HG02840 (cell line): ENCODE results near the gene PUS1.

Source experiments
- ATAC-seq: cut with Tn5 transposase; IDR thresholded peaks from one replicate; pipeline ENCODE4 v1.9.1; 2021; ENCODE audit warnings: mild to moderate bottlenecking, moderate library complexity, moderate number of reproducible peaks; ENCODE audit not compliant: unreplicated experiment, low FRiP score

The PUS1 gene

DNA sequence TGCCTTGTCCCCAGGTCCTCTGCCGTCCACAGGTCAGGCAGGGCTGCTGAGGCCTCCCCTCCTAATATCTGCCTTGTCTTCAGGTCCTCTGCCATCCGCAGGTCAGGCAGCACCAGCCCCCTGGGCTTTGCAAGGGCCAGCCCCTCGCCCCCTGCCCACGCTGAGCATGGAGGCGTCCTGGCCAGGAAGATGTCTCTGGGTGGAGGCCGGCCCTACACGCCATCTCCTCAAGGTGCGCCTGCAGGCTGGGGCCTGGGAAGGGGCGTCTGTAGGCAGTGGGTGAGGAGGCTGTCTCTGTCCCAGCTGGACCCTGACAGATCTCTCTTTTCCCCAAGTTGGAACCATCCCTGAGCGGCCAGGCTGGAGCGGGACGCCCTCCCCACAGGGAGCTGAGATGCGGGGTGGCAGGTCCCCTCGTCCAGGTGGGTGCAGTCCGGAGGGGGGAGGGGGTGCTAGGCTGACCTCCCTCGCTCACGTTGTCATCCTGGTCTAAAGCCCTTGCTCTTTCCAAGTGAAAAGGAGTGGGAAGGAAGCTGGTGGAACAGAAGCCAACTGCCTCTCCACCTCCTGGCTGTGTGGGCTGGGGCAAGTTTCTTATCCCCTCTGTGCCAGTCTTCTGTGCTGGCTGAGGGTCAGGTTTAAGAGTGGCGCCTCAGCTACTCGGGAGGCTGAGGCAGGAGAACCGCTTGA lies 13.9 kb upstream of the PUS1 start:
- ATAC-seq = no peak

- no peak for ATAC-seq
These were observed 13.3 kb upstream of the PUS1 start for GRCh38 chr12:131915823-131916222.

DNA sequence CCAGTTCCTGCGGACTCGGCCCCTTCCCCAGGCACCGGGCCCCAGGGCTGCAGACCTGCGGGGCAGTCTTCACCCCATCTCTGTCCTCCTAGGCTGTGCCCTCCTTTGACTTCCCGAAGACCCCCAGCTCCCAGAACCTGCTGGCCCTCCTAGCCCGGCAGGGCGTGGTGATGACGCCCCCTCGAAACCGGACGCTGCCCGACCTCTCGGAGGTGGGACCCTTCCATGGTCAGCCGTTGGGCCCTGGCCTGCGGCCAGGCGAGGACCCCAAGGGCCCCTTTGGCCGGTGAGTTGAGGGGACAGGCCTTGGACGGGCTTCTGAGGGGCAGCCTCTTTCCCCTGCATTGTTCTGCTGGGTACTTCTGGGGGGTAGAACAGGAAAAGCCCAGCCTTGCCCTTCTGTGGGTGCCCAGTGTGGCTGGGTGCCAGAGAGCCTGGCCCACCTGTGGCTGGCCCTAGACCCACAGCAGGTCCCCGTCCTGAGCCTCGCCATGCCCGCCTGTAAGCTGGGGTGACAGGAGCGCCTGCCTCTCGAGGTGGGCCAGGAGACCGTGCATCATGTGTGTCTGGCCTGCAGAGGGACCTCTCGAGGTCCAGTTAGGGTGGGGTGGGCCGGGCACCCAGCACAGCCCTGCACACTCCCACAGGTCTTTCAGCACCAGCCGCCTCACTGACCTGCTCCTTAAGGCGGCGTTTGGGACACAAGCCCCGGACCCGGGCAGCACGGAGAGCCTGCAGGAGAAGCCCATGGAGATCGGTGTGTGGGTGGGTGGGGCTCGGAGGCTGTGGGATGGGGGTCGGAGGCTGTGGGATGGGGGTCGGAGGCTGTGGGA lies 12.6 kb upstream of the PUS1 start:
- ATAC-seq = no peak

GRCh38 chr12:131917139-131917710 lies 11.9 kb upstream of the PUS1 start:
- no peak for ATAC-seq

DNA sequence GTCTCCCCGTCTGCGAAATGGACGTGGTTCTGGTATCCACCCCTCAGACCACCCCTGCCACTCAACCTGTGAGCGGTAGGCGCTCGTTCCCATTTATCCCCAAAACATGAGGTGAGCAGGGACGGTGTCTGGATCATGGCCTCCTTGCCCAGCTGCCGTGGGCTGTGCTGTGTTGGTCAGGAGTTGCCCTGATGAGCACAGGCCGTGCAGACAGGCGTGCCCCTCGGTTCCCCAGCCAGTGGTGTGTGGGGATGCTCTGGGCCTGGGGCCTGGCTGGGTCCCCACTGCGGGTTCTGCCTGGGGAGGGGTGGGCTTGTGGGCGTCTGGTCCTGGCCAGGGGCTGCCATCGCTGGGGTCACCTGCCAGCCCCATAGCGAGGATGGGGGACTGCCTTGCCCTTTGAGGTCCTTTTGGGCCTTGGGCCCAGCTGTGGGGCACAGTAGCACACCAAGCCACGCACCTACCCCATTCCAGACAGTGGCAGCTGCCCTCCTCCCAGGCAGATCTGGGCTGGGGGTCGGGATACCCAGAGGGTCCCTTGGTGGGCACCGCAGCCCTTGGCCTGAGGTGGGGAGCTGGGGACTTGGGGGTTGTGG lies 11.3 kb upstream of the PUS1 start:
- ATAC-seq = no peak

GRCh38 chr12:131918311-131919050 lies 10.6 kb upstream of the PUS1 start:
- ATAC-seq = no peak

- no peak for ATAC-seq
These were observed 10.1 kb upstream of the PUS1 start for GRCh38 chr12:131919051-131919347.

DNA sequence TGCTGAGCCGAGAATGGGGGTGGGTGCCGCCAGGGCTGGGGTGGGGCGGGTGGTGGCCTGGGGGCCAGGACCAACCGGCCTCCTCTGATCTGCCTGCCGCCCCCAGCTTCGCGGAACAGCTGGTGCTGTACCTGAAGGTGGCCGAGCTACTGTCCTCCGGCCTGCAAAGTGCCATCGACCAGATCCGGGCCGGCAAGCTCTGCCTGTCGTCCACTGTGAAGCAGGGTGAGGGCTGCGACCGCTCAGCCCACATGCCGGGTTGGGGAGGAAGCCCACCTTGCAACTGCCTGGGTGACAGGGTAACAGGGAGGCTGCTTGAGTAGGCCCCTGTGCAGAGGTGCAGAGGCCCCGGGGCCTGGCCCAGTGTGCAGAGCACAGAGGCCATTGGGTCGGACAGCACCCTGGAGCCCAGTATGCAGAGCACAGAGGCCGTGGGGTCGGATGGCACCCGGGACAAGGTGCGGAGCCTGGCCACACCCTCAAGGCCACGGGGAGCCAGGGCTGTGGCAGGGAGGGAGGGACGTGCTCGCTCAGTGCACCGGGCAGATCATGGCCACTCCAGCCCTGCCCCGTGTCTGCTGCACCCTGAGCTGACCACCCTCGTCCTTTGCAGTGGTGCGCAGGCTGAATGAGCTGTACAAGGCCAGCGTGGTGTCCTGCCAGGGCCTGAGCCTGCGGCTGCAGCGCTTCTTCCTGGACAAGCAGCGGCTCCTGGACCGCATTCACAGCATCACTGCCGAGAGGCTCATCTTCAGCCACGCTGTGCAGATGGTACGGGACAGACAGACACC lies 9.5 kb upstream of the PUS1 start:
- ATAC-seq = no peak

GRCh38 chr12:131920157-131920508 lies 8.9 kb upstream of the PUS1 start:
- ATAC-seq = no peak

- ATAC-seq = no peak
These were observed 7.9 kb upstream of the PUS1 start for GRCh38 chr12:131920902-131921840.

DNA sequence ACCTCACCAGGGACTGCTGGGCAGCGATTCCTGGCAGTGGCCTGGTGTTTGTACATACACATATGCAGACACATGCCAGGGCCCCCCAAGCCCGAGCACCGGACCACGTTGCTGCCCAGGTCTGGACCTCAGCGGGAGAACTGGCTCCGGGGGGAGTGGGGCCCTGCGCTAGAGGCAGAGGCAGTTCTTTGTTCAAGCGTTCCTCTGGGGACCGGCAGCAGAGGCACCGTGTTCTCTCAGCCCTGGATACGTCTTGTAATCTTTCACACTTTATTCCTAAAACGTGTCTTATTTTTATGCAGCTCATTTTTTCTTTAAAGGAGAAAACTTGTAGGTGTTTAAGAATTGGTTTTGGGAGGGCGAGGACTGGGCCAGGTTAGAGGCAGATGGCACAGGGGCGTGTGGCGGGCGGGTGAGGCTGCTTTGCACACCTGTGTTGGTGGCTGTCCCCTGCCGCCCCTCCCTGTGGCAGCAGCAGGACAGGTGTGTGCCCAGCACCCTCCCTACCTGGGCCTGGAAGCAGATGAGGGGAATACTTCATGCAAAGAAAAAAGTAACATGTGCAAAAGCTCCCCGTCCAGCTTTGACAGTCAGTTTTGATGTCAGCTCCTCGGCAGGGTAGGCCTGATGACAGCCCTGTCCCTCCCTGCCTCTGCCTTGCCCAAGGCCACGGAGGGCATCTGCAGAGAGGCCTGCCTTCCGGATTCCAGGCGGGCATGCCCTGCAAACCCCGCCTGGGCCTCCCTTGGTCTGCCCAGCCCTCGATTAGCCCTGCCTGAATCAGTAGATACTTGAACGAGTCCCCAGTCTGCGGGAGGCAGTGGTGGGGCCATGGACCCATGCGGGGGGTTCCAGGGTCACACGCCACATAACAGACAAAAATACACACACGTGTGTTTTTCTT lies 7.0 kb upstream of the PUS1 start:
- ATAC-seq = no peak

DNA sequence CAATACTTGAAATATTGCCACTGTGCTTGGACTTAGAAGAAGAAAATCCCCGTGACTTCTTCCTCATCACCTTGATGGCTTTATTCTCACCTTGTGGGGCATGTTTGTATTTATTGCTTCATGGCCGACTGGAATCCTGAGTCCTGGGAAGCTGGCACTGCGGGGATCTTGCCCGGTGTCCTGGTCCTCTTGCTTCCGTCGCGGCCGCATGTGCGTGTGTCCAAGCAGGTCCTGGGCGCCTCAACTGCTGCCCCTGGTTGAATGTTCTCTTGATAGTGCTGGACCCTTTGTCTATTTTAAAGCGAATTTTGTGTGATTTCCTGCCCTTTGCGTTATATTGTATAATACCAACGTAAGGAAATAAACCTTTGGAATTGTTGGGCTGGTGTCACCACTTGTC lies 6.3 kb upstream of the PUS1 start:
- ATAC-seq = no peak

DNA sequence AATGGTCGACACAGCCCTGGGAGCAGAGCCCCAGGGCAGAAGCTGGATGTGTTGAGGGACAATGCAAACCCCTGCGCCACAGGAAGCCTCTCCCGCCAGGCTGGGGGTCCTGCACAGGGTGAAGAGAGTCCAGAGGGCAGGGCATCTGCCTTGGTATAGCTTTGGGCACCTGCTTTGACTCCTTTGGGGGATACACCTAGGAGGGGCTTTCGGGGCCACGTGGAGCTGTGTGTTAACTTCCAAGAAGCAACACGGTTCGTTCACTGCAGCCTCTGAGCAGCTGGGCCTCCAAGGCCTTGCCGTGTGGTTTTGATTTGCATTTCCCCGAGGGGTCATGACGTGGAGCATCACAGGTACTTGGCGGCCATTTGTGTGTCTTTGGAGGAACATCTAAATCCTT lies 5.8 kb upstream of the PUS1 start:
- ATAC-seq = peak; percentile 61

DNA sequence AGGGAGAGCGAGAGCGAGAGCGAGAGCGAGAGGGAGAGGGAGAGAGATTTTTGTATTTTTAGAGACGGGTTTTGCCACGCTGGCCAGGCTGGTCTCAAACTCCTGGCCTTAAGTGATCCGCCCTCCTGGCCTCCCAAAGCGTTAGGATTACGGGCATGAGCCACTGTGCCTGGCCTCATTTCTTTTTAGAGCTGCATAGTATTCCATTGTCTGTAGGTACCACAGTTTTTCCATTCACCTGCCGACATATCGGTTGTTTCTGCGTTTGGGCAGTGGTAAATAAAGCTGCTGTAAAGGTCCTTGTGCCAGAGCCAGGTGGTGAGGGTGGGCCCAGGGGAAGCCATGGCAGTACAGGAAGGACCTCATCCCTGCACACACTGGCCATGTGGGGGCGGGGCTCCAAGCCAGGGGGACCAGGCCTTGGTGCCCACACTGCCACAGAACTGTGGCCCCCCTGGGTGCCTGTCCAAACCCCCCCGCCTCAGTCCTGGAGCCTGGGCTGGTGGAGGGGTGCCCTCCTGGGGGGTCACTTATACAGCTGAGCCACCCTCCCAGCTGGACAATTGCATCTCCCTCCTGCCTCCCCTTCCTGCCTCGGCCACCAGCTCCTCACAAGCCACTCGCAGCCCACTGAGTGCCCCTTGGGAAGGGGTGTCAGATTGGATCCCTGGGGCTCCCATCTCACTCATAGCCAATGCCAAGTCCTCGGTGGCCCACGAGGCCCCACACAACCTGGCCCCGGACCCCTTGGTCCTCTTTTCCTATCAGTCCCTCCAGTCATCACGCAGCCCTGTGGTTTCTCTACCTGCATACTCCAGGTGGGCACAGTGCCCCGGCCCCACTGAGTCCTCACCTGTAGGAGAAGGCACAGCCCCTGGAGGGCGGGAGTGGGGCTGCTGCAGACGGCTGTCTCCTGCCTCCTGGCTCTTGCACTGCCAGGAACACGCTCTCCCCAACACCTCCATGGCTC lies 1.7 kb upstream of the PUS1 start:
- ATAC-seq = no peak

DNA sequence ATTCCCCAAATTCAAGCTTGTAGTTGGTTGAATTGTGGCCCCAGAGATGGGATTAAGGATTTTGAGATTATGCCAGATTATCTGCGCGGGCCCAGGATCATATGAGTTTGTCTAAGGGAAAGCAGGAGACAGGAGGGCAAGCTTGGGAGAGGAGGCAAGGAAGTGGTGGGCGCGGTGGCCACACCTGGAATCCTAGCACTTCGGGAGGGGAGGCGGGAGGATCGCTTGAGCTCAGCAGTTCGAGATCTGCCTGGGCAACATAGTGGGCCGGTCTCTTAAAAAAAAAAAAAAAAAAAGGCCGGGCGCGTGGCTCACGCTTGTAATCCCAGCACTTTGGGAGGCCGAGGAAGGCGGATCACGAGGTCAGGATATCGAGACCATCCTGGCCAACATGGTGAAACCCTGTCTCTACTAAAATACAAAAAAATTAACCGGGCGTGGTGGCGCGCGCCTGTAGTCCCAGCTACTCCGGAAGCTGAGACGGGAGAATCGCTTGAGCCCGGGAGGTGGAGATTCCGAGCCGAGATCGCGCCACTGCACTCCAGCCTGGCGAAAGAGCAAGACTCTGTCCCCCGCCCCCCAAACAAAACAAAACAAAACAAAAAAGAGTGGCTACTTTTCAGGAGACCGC lies 881 bp upstream of the PUS1 start:
- no peak for ATAC-seq
